Neural cell (in vitro differentiated cells): ENCODE data around the gene OSBPL7.

ENCODE experiments used
- EP300 ChIP-seq: fragments of 450-650 bp; conservative IDR thresholded peaks from 2 replicates; pipeline ENCODE4 v1.6.1; 2014; ENCODE audit warnings: antibody characterized with exemption, mild to moderate bottlenecking, moderate library complexity; ENCODE audit not compliant: poor library complexity, severe bottlenecking
- EZH2 ChIP-seq: fragments of 200-600, 300-800 bp; shearing (Covaris generic), sonication (generic); IDR thresholded peaks from 2 replicates; pipeline ENCODE4 v1.6.1; 2014; ENCODE audit warnings: antibody characterized with exemption, low read length, borderline replicate concordance, mild to moderate bottlenecking; ENCODE audit not compliant: insufficient read depth, poor library complexity, severe bottlenecking
- POLR2AphosphoS5 ChIP-seq: IDR thresholded peaks from 2 replicates; pipeline ENCODE4 v1.6.1; 2012
- TF ChIP-seq, protein P1 (sequence below): fragments of 450-650 bp; IDR thresholded peaks from 2 replicates; pipeline ENCODE4 v1.5.1; 2014; ENCODE audit warnings: antibody characterized with exemption, mild to moderate bottlenecking, moderate library complexity; ENCODE audit not compliant: poor library complexity, severe bottlenecking
- TF ChIP-seq, protein P2 (sequence below): IDR thresholded peaks from 2 replicates; pipeline ENCODE4 v1.6.1; 2012; ENCODE audit warnings: borderline replicate concordance

DNA sequence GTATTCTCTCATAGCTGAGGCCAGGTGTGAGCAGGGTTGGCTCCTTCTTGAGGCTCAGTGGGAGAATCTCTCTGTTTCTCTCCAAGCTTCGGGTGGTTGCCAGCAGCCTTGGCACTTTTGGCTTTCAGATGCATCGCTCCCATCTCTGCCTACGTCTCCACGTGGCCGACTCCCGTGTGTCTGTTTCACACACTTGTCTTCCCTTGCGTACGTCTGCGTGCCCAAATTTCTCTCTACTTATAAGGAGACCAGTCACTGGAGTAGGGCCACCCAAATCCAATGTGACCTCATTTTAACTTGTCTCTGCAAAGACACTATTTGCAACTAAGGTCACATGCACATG lies 14.7 kb downstream of the OSBPL7 start:
- no peak for TF ChIP-seq POLR2AphosphoS5
- TF ChIP-seq, protein P1, sequence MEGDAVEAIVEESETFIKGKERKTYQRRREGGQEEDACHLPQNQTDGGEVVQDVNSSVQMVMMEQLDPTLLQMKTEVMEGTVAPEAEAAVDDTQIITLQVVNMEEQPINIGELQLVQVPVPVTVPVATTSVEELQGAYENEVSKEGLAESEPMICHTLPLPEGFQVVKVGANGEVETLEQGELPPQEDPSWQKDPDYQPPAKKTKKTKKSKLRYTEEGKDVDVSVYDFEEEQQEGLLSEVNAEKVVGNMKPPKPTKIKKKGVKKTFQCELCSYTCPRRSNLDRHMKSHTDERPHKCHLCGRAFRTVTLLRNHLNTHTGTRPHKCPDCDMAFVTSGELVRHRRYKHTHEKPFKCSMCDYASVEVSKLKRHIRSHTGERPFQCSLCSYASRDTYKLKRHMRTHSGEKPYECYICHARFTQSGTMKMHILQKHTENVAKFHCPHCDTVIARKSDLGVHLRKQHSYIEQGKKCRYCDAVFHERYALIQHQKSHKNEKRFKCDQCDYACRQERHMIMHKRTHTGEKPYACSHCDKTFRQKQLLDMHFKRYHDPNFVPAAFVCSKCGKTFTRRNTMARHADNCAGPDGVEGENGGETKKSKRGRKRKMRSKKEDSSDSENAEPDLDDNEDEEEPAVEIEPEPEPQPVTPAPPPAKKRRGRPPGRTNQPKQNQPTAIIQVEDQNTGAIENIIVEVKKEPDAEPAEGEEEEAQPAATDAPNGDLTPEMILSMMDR = no peak
- no peak for TF ChIP-seq EP300
- TF ChIP-seq, protein P2, sequence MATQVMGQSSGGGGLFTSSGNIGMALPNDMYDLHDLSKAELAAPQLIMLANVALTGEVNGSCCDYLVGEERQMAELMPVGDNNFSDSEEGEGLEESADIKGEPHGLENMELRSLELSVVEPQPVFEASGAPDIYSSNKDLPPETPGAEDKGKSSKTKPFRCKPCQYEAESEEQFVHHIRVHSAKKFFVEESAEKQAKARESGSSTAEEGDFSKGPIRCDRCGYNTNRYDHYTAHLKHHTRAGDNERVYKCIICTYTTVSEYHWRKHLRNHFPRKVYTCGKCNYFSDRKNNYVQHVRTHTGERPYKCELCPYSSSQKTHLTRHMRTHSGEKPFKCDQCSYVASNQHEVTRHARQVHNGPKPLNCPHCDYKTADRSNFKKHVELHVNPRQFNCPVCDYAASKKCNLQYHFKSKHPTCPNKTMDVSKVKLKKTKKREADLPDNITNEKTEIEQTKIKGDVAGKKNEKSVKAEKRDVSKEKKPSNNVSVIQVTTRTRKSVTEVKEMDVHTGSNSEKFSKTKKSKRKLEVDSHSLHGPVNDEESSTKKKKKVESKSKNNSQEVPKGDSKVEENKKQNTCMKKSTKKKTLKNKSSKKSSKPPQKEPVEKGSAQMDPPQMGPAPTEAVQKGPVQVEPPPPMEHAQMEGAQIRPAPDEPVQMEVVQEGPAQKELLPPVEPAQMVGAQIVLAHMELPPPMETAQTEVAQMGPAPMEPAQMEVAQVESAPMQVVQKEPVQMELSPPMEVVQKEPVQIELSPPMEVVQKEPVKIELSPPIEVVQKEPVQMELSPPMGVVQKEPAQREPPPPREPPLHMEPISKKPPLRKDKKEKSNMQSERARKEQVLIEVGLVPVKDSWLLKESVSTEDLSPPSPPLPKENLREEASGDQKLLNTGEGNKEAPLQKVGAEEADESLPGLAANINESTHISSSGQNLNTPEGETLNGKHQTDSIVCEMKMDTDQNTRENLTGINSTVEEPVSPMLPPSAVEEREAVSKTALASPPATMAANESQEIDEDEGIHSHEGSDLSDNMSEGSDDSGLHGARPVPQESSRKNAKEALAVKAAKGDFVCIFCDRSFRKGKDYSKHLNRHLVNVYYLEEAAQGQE = no peak
- no peak for TF ChIP-seq EZH2
